ENCODE data around the gene SLC37A3. TPM values are rescaled to one million over a fixed set of nuclear protein-coding genes. Genes with fewer than 3 reads are reported as not detected.

Gene SLC37A3
- total and polyA plus RNA-seq, 2 of the 13 experiments (the other 11 are each of a cell fraction or from before 2014, with no cell fraction given) = 21.3 to 27.9 TPM

DNA sequence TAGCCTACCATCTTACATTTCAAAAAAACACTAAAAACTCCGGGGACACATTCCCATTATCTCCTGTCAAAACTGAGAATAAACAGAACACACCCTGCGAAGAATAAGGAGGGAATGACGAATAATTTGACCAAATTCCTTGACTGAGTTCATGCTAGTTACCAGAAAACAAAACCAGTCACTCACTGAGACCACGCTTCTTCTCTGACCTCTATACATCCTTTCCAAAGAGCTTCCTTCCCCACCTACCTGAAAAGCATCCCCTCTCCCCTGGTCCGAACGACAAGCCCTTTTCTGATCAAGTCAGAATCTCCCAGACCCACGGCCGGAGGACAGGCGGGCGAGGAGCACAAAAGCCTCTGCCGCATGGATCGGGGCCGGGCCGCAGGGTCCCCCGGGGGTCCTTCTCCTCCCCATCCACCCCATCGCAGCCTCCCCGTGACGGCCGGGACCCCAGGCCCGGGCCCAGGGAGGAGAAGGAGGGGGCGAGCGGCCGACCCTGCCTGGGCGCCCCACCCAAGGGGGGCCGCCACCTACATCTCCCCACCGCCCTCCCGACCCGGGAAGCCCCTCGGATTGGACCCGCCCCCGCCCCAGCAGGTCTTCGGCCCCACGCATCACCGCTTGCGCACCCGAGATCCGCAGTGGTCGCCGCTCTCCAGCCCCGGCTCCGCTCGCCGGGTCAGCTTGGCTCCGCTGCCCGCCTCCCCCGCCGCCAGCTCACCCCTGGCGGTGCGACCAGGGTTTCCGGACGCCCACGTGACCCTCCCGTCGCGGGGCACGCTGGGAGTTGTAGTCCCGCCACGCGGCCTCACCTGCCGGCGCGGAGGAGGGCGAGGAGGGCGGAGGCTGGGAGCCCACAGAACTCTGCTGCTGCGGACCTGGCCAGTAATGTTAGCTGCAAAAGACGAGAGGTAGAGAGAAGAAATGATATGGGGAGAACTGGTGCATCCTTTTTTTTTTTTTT is at the start of gene SLC37A3 (continued):
- TF ChIP-seq ZNF281 (CRISPR knock-in tag; IDR thresholded peaks at IDR 0.05; ENCODE audit: borderline replicate concordance) (no peak), ZNF350 (CRISPR knock-in tag; IDR thresholded peaks at IDR 0.05; ENCODE audit: borderline replicate concordance, low read depth) (peak; percentile 66), ZNF572 (CRISPR knock-in tag; IDR thresholded peaks at IDR 0.05) (no peak), ZNF614 (CRISPR knock-in tag; IDR thresholded peaks at IDR 0.05; ENCODE audit: borderline replicate concordance) (peak; percentile 38; the same call in 1 of the 2 replicates), ZFX (CRISPR knock-in tag; IDR thresholded peaks at IDR 0.05; ENCODE audit: low read depth) (peak; percentile 86), MYC (CRISPR knock-in tag; IDR thresholded peaks at IDR 0.05; ENCODE audit: borderline replicate concordance) (peak; percentile 66; the same call in 1 of the 2 replicates), ZNF777 (CRISPR knock-in tag; IDR thresholded peaks at IDR 0.05) (no peak), HMGXB4 (CRISPR knock-in tag; IDR thresholded peaks at IDR 0.05; ENCODE audit: borderline replicate concordance in 1 of 2, low read depth in 1 of 2) (peak; percentile 69 to 74; a peak in 3 of 4 replicates), TSC22D2 (CRISPR knock-in tag; IDR thresholded peaks at IDR 0.05; ENCODE audit: borderline replicate concordance) (no peak), POLR2AphosphoS5 (IDR thresholded peaks at IDR 0.05; ENCODE audit: low read depth, low read length) (peak; percentile 81), TEAD2 (CRISPR knock-in tag; IDR thresholded peaks at IDR 0.05) (no peak), HOXA3 (CRISPR knock-in tag; IDR thresholded peaks at IDR 0.05) (peak; percentile 67; the same call in 1 of the 2 replicates), HIVEP1 (CRISPR knock-in tag; IDR thresholded peaks at IDR 0.05) (no peak), BORCS8-MEF2B (CRISPR knock-in tag; IDR thresholded peaks at IDR 0.05) (no peak), ZNF724P (CRISPR knock-in tag; IDR thresholded peaks at IDR 0.05; ENCODE audit: borderline replicate concordance) (no peak), ZNF574 (CRISPR knock-in tag; IDR thresholded peaks at IDR 0.05) (peak; percentile 89), ETS1 (CRISPR knock-in tag; IDR thresholded peaks at IDR 0.05) (no peak), GPN1 (CRISPR knock-in tag; IDR thresholded peaks at IDR 0.05; ENCODE audit: borderline replicate concordance) (no peak), RCOR2 (CRISPR knock-in tag; IDR thresholded peaks at IDR 0.05) (no peak), SIN3A (IDR thresholded peaks at IDR 0.05; ENCODE audit: borderline replicate concordance, low read depth, low read length) (peak; percentile 63; the same call in 1 of the 2 replicates)

All from HepG2 (cell line).